Astrocyte (in vitro differentiated cells and primary cell): ENCODE measurements around the gene PLD5. TPM values are rescaled to one million over a fixed set of nuclear protein-coding genes. Genes with fewer than 3 reads are reported as not detected.

ENCODE experiments used
- DNase-seq: peaks from one replicate; pipeline ENCODE4 v3.0.0-alpha.2; 2010; ENCODE audit warnings: low read depth
- FAIRE-seq: peaks from 2 replicates; lab custom pipeline; 2011; peaks lifted over from hg19 to GRCh38; lab: Jason Lieb, UNC
- H2AFZ ChIP-seq: 2 replicates; pipeline ENCODE4 v1.6.0; 2012; ENCODE audit warnings: low read depth, low read length, inconsistent platforms
- H3K27ac ChIP-seq: 2 replicates; pipeline ENCODE4 v1.5.1; 2011; ENCODE audit warnings: low read depth, low read length, inconsistent platforms
- H3K27me3 ChIP-seq: 2 replicates; pipeline ENCODE4 v1.6.0; 2011; ENCODE audit warnings: low read length, inconsistent platforms; ENCODE audit not compliant: insufficient read depth
- H3K36me3 ChIP-seq: 2 replicates; pipeline ENCODE4 v1.5.1; 2011; ENCODE audit warnings: low read length, inconsistent platforms; ENCODE audit not compliant: insufficient read depth
- H3K4me1 ChIP-seq: 2 replicates; pipeline ENCODE4 v1.5.1; 2011; ENCODE audit warnings: low read length, inconsistent platforms; ENCODE audit not compliant: insufficient read depth
- H3K4me2 ChIP-seq: 2 replicates; pipeline ENCODE4 v1.6.0; 2012; ENCODE audit warnings: low read length, inconsistent platforms
- H3K4me3 ChIP-seq: 2 replicates; pipeline ENCODE4 v1.5.1; 2011; ENCODE audit warnings: low read depth, mild to moderate bottlenecking, low read length, inconsistent platforms; ENCODE audit not compliant: insufficient read depth
- H3K79me2 ChIP-seq: 2 replicates; pipeline ENCODE4 v1.6.0; 2012; ENCODE audit warnings: mild to moderate bottlenecking, low read length, inconsistent platforms; ENCODE audit not compliant: insufficient read depth
- H3K9ac ChIP-seq: 2 replicates; pipeline ENCODE4 v1.6.0; 2012; ENCODE audit warnings: mild to moderate bottlenecking, low read length, inconsistent platforms
- H3K9me3 ChIP-seq: 2 replicates; pipeline ENCODE4 v1.5.1; 2012; ENCODE audit warnings: low read depth, mild to moderate bottlenecking, low read length, inconsistent platforms; ENCODE audit not compliant: insufficient read depth
- H4K20me1 ChIP-seq: 2 replicates; pipeline ENCODE4 v1.6.0; 2012; ENCODE audit warnings: low read length, inconsistent platforms; ENCODE audit not compliant: insufficient read depth
- H3K27ac Mint-ChIP-seq: one replicate; pipeline ENCODE4 v1.8.0; 2021; ENCODE audit warnings: mild to moderate bottlenecking, mixed read lengths; ENCODE audit not compliant: unreplicated experiment
- H3K27me3 Mint-ChIP-seq: one replicate; pipeline ENCODE4 v1.8.0; 2021; ENCODE audit warnings: low read depth, mixed read lengths; ENCODE audit not compliant: unreplicated experiment
- H3K36me3 Mint-ChIP-seq: one replicate; pipeline ENCODE4 v1.8.0; 2021; ENCODE audit warnings: low read depth, mixed read lengths; ENCODE audit not compliant: unreplicated experiment
- H3K4me1 Mint-ChIP-seq: one replicate; pipeline ENCODE4 v1.8.0; 2021; ENCODE audit warnings: low read depth, mixed read lengths; ENCODE audit not compliant: unreplicated experiment
- H3K4me3 Mint-ChIP-seq: one replicate; pipeline ENCODE4 v1.8.0; 2021; ENCODE audit warnings: mild to moderate bottlenecking, moderate library complexity, mixed read lengths; ENCODE audit not compliant: unreplicated experiment
- H3K9me3 Mint-ChIP-seq: one replicate; pipeline ENCODE4 v1.8.0; 2021; ENCODE audit warnings: mild to moderate bottlenecking, mixed read lengths; ENCODE audit not compliant: unreplicated experiment
- EZH2 ChIP-seq: IDR thresholded peaks from 2 replicates; pipeline ENCODE4 v1.6.1; 2012; ENCODE audit warnings: mild to moderate bottlenecking, low read length, inconsistent platforms; ENCODE audit not compliant: insufficient read depth
- total RNA-seq: library from RNA; stranded (reverse); gene quantifications from 2 replicates; pipeline ENCODE4 v1.2.1, GENCODE V29; 2021
- TF ChIP-seq, protein P1 (sequence below): IDR thresholded peaks from 2 replicates; pipeline ENCODE4 v1.5.1; 2011; ENCODE audit warnings: low read depth, mild to moderate bottlenecking, inconsistent platforms, low read length, moderate library complexity; ENCODE audit not compliant: insufficient read depth

PLD5 gene
- total RNA-seq, 1 donor from 2014 or later, result 4.9 TPM

- Mint-ChIP-seq H3K9me3 (peaks cover 2% of the 10 kb centered on the region), H3K4me3 (no peak overlapping the region), H3K4me1 (no peaks in the 10 kb centered on the region), H3K27me3 (no peaks in the 10 kb centered on the region), H3K27ac (no peak overlapping the region), H3K36me3 (no peaks in the 10 kb centered on the region)
- Histone ChIP-seq H3K27me3 (no peaks in the 10 kb centered on the region), H3K36me3 (no peaks in the 10 kb centered on the region), H4K20me1 (no peaks in the 10 kb centered on the region), H3K4me3 (no peak overlapping the region), H3K9ac (no peak overlapping the region), H3K27ac (no peak overlapping the region), H3K4me2 (no peak overlapping the region), H3K79me2 (no peaks in the 10 kb centered on the region), H3K4me1 (no peaks in the 10 kb centered on the region), H2AFZ (no peak overlapping the region), H3K9me3 (no peaks in the 10 kb centered on the region)
- DNase-seq (no peak), FAIRE-seq (no peak)
- TF ChIP-seq EZH2, result no peak
- TF ChIP-seq, protein P1, sequence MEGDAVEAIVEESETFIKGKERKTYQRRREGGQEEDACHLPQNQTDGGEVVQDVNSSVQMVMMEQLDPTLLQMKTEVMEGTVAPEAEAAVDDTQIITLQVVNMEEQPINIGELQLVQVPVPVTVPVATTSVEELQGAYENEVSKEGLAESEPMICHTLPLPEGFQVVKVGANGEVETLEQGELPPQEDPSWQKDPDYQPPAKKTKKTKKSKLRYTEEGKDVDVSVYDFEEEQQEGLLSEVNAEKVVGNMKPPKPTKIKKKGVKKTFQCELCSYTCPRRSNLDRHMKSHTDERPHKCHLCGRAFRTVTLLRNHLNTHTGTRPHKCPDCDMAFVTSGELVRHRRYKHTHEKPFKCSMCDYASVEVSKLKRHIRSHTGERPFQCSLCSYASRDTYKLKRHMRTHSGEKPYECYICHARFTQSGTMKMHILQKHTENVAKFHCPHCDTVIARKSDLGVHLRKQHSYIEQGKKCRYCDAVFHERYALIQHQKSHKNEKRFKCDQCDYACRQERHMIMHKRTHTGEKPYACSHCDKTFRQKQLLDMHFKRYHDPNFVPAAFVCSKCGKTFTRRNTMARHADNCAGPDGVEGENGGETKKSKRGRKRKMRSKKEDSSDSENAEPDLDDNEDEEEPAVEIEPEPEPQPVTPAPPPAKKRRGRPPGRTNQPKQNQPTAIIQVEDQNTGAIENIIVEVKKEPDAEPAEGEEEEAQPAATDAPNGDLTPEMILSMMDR, result no peak
Observed at GRCh38 chr1:242139986-242140385, 384.5 kb downstream of the PLD5 start.

GRCh38 chr1:242139442-242139841, 385.1 kb downstream of the PLD5 start:
- DNase-seq (no peak), FAIRE-seq (no peak)
- Histone ChIP-seq H3K27ac (no peak overlapping the region), H3K4me2 (no peak overlapping the region), H3K27me3 (no peaks in the 10 kb centered on the region), H2AFZ (no peak overlapping the region), H3K4me3 (no peak overlapping the region), H3K79me2 (no peaks in the 10 kb centered on the region), H4K20me1 (no peaks in the 10 kb centered on the region), H3K9me3 (no peaks in the 10 kb centered on the region), H3K9ac (no peak overlapping the region), H3K4me1 (no peaks in the 10 kb centered on the region), H3K36me3 (no peaks in the 10 kb centered on the region)
- H3K9me3 Mint-ChIP-seq, result peaks cover 2% of the 10 kb centered on the region
- TF ChIP-seq EZH2, result no peak
- TF ChIP-seq, protein P1, result no peak
- H3K4me3 Mint-ChIP-seq, result no peak overlapping the region
- no peak overlapping the region for H3K27ac Mint-ChIP-seq
- H3K27me3 Mint-ChIP-seq, result no peaks in the 10 kb centered on the region
- H3K36me3 Mint-ChIP-seq, result no peaks in the 10 kb centered on the region
- no peaks in the 10 kb centered on the region for H3K4me1 Mint-ChIP-seq

DNA sequence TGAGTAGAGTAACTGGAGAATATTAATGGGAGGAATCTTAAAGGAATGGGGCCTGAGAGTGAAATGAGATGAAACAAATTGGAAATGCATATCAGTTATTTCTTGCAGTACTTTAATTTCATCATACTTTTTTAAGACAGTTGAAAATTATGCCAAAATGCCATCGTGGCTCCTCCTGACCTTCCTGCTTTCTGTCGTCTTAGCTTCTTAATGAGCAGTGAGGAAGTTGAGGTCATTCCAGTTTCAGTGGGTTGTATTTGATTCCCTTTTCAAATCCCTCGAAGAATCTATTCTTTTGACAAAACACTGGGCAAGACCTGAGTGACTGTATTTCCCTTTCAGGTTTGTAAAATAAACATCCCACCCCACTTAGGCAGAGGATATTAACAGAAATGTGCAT, 390.7 kb downstream of the PLD5 start:
- H3K4me1 Mint-ChIP-seq, result peaks cover 3% of the 10 kb centered on the region
- H3K9me3 Mint-ChIP-seq, result peaks cover 7% of the 10 kb centered on the region
- H3K9me3 ChIP-seq, result no peaks in the 10 kb centered on the region
- H3K4me3 ChIP-seq, result no peak overlapping the region
- H4K20me1 ChIP-seq, result no peaks in the 10 kb centered on the region
- no peak overlapping the region for H3K4me2 ChIP-seq
- no peaks in the 10 kb centered on the region for H3K79me2 ChIP-seq
- H3K27me3 Mint-ChIP-seq, result no peaks in the 10 kb centered on the region
- FAIRE-seq (no peak), DNase-seq (no peak)
- no peak overlapping the region for H2AFZ ChIP-seq
- H3K27ac Mint-ChIP-seq, result no peak overlapping the region
- no peak overlapping the region for H3K9ac ChIP-seq
- no peaks in the 10 kb centered on the region for H3K27me3 ChIP-seq
- no peaks in the 10 kb centered on the region for H3K36me3 ChIP-seq
- H3K4me3 Mint-ChIP-seq, result no peak overlapping the region
- TF ChIP-seq, protein P1, result no peak
- no peak for TF ChIP-seq EZH2
- no peaks in the 10 kb centered on the region for H3K4me1 ChIP-seq
- H3K27ac ChIP-seq, result no peak overlapping the region
- no peaks in the 10 kb centered on the region for H3K36me3 Mint-ChIP-seq
